ENCODE measurements around the gene CAPN12.

CAPN12 gene

GRCh38 chr19:38709119-38709518, 35.2 kb downstream of the CAPN12 start:
- DNase-seq, result no peak

GRCh38 chr19:38708413-38709024, 35.8 kb downstream of the CAPN12 start:
- DNase-seq, result no peak

- DNase-seq, result no peak
Measured at GRCh38 chr19:38707512-38708114, 36.7 kb downstream of the CAPN12 start.

- no peak for DNase-seq
Measured at GRCh38 chr19:38706792-38707511, 37.3 kb downstream of the CAPN12 start.

- DNase-seq, result no peak
Measured at GRCh38 chr19:38705197-38706019, 38.9 kb downstream of the CAPN12 start.

GRCh38 chr19:38704488-38705026, 39.7 kb downstream of the CAPN12 start:
- DNase-seq, result no peak

GRCh38 chr19:38703509-38703908, 40.8 kb downstream of the CAPN12 start:
- no peak for DNase-seq

- no peak for DNase-seq
Measured at GRCh38 chr19:38702278-38702677, 42.0 kb downstream of the CAPN12 start.

- DNase-seq, result no peak
Measured at GRCh38 chr19:38701455-38702063, 42.7 kb downstream of the CAPN12 start.

- DNase-seq, result no peak
Measured at GRCh38 chr19:38700902-38701454, 43.3 kb downstream of the CAPN12 start.

- DNase-seq, result no peak
Measured at GRCh38 chr19:38700350-38700901, 43.8 kb downstream of the CAPN12 start.

GRCh38 chr19:38699647-38700349, 44.5 kb downstream of the CAPN12 start:
- no peak for DNase-seq

- no peak for DNase-seq
Measured at GRCh38 chr19:38699027-38699346, 45.3 kb downstream of the CAPN12 start.

- no peak for DNase-seq
Measured at GRCh38 chr19:38698225-38699026, 45.8 kb downstream of the CAPN12 start.

GRCh38 chr19:38697641-38698071, 46.6 kb downstream of the CAPN12 start:
- no peak for DNase-seq

GRCh38 chr19:38697197-38697596, 47.1 kb downstream of the CAPN12 start:
- no peak for DNase-seq

GRCh38 chr19:38696729-38697055, 47.6 kb downstream of the CAPN12 start:
- DNase-seq, result no peak

GRCh38 chr19:38695832-38696728, 48.2 kb downstream of the CAPN12 start:
- no peak for DNase-seq

GRCh38 chr19:38695317-38695683, 49.0 kb downstream of the CAPN12 start:
- DNase-seq, result no peak
